ENCODE data around the gene PLK2.

The PLK2 gene

DNA sequence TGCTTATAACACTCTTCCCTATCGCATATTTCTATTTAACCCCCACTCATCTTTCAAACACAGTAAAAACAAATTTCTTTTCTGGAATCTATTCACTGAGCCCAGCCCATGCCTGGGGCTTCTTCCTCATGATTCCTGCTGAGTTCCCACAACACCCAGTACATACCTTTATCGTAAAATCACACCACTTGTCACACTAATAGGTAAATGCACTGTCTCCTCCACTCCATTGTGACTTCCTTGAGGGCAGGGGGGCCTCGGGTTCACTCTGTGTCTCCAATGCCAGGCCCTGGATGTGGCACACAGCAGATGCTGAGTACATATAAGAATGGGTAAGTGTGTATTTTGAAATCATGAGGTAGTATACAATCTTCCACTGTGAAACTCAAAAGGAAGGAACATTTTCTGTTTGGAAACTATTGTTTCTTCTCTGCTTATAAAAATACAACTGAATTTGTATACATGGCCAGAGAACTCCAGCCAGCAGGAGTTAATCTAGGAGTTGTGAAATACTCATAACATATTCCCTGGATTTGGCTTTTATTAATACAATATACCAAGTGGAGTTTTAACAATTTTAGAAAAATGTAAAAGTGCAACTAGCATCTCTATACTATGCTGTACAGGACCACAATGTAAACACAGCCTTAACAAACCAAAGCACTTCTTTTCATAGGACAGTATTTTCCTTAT, 7.2 kb downstream of the PLK2 start:
- Histone ChIP-seq H3K36me3 (ENCODE audit: control insufficient read depth in 5 of 5, insufficient read depth in 5 of 5, low read length in 5 of 5) (peaks cover 33 to 48% (median 40%) of the 10 kb centered on the region in 5 donors), H3K27ac (ENCODE audit: low read depth, low read length) (no peak overlapping the region), H3K4me1 (ENCODE audit: control insufficient read depth in 5 of 5, insufficient read depth in 5 of 5, low read length in 5 of 5) (peaks cover 0 to 36% (median 30%) of the 10 kb centered on the region in 5 donors), H3K9me3 (ENCODE audit: control insufficient read depth in 5 of 5, low read length in 5 of 5) (no peaks in the 10 kb centered on the region), H3K27me3 (ENCODE audit: control insufficient read depth in 5 of 5, insufficient read depth in 4 of 5, low read length in 5 of 5) (no peaks in the 10 kb centered on the region), H3K9ac (ENCODE audit: low read length in 5 of 5) (no peak overlapping the region), H3K4me3 (ENCODE audit: low read depth in 1 of 5, low read length in 5 of 5) (no peak overlapping the region)

DNA sequence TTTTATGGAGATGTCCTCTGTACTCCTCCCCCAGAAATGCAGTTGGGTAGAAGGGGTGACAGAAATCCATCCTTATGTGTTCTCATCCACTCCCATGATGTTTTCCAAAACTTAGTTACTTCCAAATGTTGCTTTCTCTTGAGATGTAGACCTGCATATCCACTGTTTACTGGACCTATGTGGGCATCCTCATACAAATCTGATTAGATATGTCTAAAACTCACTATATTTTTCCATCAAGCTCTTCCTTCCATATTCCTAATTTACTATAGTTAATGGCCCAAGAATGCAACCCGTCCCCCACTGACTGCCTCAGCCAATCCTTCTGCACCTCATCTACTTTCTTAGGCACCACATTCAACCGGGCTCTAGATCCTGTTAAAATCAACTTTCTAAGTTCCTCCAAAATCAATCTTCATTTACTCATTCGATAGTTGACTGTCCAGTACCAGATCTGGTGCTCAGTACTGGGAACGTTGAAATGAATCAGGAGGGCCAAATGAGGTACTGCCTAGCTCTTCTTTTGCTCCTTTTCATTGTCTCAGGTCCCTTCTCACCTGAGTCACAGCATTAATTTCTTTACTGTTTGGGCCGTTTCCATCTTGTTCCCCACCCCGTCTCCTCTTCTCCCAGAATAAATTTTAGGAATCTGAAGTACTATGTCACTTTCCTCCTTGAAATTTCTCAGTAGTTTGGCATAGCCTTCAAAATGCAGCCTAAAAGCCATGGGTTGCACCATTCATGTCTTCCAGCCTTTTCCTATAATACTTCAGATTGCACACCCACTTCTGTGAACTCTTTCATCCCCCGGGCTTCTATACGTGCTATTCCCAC, 7.9 kb downstream of the PLK2 start:
- Histone ChIP-seq H3K9me3 (ENCODE audit: control insufficient read depth in 5 of 5, low read length in 5 of 5) (no peaks in the 10 kb centered on the region), H3K4me3 (ENCODE audit: low read depth in 1 of 5, low read length in 5 of 5) (no peak overlapping the region), H3K27ac (ENCODE audit: low read depth, low read length) (no peak overlapping the region), H3K27me3 (ENCODE audit: control insufficient read depth in 5 of 5, insufficient read depth in 4 of 5, low read length in 5 of 5) (no peaks in the 10 kb centered on the region), H3K36me3 (ENCODE audit: control insufficient read depth in 5 of 5, insufficient read depth in 5 of 5, low read length in 5 of 5) (peaks cover 31 to 40% (median 36%) of the 10 kb centered on the region in 5 donors), H3K9ac (ENCODE audit: low read length in 5 of 5) (no peak overlapping the region), H3K4me1 (ENCODE audit: control insufficient read depth in 5 of 5, insufficient read depth in 5 of 5, low read length in 5 of 5) (peaks cover 0 to 29% (median 23%) of the 10 kb centered on the region in 5 donors)

DNA sequence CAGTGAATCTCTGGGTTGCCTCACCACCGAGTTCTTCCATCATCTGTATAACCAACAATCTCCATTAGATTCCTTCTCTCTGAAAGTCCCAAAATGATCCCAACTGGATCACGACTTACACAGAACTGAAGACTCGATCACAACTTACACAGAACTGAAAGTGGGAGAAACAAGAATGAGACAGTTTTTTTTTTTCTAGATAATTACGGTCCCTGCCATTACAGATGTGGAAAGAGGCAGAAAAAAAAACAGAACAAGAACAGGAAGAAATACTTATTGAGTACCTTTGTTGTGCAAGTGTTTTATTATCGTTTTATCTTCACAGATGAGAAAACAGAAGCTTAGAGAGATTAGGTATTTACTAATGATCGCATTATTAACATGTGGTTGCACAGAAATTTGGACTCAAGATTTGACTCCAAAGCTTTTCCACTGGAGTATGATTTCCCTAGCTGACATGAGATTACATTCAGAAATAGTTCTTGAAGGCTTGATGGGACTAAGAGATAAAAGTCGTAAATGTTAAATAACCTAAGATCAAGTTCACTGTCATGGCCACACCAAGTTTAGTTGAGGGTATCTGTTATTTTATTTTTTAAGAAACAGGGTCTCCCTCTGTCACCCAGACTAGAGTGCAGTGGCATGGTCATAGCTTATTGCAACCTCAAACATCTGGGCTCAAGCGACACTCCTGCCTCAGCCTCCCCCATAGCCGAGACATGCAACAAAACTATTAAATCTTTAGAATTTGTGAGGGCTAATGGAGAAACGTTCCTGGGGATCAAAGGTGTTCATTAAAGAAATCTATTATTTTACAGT, 8.9 kb downstream of the PLK2 start:
- Histone ChIP-seq H3K9me3 (ENCODE audit: control insufficient read depth in 5 of 5, low read length in 5 of 5) (peaks cover 0 to 2% (median 0%) of the 10 kb centered on the region in 5 donors), H3K36me3 (ENCODE audit: control insufficient read depth in 5 of 5, insufficient read depth in 5 of 5, low read length in 5 of 5) (peaks cover 23 to 31% (median 29%) of the 10 kb centered on the region in 5 donors), H3K9ac (ENCODE audit: low read length in 5 of 5) (no peak overlapping the region), H3K4me3 (ENCODE audit: low read depth in 1 of 5, low read length in 5 of 5) (no peak overlapping the region), H3K27ac (ENCODE audit: low read depth, low read length) (no peak overlapping the region), H3K4me1 (ENCODE audit: control insufficient read depth in 5 of 5, insufficient read depth in 5 of 5, low read length in 5 of 5) (peaks cover 0 to 20% (median 13%) of the 10 kb centered on the region in 5 donors), H3K27me3 (ENCODE audit: control insufficient read depth in 5 of 5, insufficient read depth in 4 of 5, low read length in 5 of 5) (no peaks in the 10 kb centered on the region)

DNA sequence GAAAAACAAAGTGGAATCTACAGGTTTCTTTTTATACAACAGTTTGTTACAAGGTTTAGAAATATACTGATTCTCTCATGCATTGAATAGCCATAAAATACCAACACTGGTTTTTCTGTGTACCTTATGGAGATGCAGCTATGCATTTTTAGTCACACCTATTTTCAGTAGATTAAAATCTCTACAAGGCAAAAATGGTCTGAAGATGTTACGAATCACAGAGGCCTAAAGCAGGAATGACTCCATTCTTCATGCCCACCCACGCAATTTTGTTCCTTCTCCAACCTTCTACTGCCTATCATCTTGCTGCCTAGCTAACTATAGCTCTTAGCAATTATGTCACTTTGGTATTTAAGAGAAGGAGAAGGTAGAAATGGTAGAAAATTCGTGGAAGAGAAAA, 9.9 kb downstream of the PLK2 start:
- Histone ChIP-seq H3K27ac (ENCODE audit: low read depth, low read length) (no peak overlapping the region), H3K27me3 (ENCODE audit: control insufficient read depth in 5 of 5, insufficient read depth in 4 of 5, low read length in 5 of 5) (no peaks in the 10 kb centered on the region), H3K9ac (ENCODE audit: low read length in 5 of 5) (no peak overlapping the region), H3K36me3 (ENCODE audit: control insufficient read depth in 5 of 5, insufficient read depth in 5 of 5, low read length in 5 of 5) (peaks cover 13 to 21% (median 19%) of the 10 kb centered on the region in 5 donors), H3K4me1 (ENCODE audit: control insufficient read depth in 5 of 5, insufficient read depth in 5 of 5, low read length in 5 of 5) (peaks cover 0 to 10% (median 7%) of the 10 kb centered on the region in 5 donors), H3K4me3 (ENCODE audit: low read depth in 1 of 5, low read length in 5 of 5) (no peak overlapping the region), H3K9me3 (ENCODE audit: control insufficient read depth in 5 of 5, low read length in 5 of 5) (peaks cover 0 to 5% (median 0%) of the 10 kb centered on the region in 5 donors)

DNA sequence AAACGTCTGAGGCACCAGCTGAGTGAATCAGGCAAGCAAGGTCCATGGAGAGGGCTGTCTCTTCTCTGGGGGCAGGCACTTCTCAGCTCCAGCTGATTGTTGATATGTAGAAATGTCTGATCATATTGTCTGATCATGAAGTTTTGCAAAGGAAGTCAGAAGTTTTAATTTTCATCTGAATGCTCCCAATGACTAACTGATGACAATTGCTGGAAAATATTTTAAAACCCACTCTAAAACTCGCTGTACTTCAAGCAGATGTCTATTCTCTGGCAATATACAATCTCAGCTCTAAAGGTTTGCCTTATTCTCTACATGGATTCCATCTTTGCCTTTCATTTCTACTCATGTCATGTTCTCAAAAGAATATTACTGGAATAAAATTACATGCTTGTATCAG, 12.7 kb downstream of the PLK2 start:
- Histone ChIP-seq H3K27me3 (ENCODE audit: control insufficient read depth in 5 of 5, insufficient read depth in 4 of 5, low read length in 5 of 5) (no peaks in the 10 kb centered on the region), H3K27ac (ENCODE audit: low read depth, low read length) (no peak overlapping the region), H3K36me3 (ENCODE audit: control insufficient read depth in 5 of 5, insufficient read depth in 5 of 5, low read length in 5 of 5) (no peaks in the 10 kb centered on the region), H3K4me3 (ENCODE audit: low read depth in 1 of 5, low read length in 5 of 5) (no peak overlapping the region), H3K4me1 (ENCODE audit: control insufficient read depth in 5 of 5, insufficient read depth in 5 of 5, low read length in 5 of 5) (no peaks in the 10 kb centered on the region), H3K9me3 (ENCODE audit: control insufficient read depth in 5 of 5, low read length in 5 of 5) (peaks cover 0 to 5% (median 0%) of the 10 kb centered on the region in 5 donors), H3K9ac (ENCODE audit: low read length in 5 of 5) (no peak overlapping the region)

DNA sequence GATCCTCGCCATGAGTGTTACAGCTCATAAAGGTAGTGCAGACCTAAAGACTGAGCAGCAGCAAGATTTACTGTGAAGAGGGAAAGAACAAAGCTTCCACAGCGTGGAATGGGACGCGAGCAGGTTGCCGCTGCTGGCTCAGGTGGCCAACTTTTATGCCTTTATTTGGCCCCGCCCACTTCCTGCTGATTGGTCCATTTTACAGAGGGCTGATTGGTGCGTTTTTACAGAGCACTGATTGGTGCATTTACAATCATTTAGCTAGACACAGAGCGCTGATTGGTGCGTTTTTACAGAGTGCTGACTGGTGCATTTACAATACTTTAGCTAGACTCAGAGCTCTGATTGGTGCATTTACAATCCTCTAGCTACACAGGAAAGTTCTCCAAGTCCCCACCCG, 13.9 kb downstream of the PLK2 start:
- no peak overlapping the region for H3K27ac ChIP-seq (ENCODE audit: low read depth, low read length)
- no peak overlapping the region for H3K9ac ChIP-seq (ENCODE audit: low read length in 5 of 5)
- no peak overlapping the region for H3K4me3 ChIP-seq (ENCODE audit: low read depth in 1 of 5, low read length in 5 of 5)
- no peaks in the 10 kb centered on the region for H3K4me1 ChIP-seq (ENCODE audit: control insufficient read depth in 5 of 5, insufficient read depth in 5 of 5, low read length in 5 of 5)
- H3K36me3 ChIP-seq (ENCODE audit: control insufficient read depth in 5 of 5, insufficient read depth in 5 of 5, low read length in 5 of 5): no peaks in the 10 kb centered on the region
- peaks cover 0 to 5% (median 0%) of the 10 kb centered on the region in 5 donors for H3K9me3 ChIP-seq (ENCODE audit: control insufficient read depth in 5 of 5, low read length in 5 of 5)
- H3K27me3 ChIP-seq (ENCODE audit: control insufficient read depth in 5 of 5, insufficient read depth in 4 of 5, low read length in 5 of 5): no peaks in the 10 kb centered on the region

DNA sequence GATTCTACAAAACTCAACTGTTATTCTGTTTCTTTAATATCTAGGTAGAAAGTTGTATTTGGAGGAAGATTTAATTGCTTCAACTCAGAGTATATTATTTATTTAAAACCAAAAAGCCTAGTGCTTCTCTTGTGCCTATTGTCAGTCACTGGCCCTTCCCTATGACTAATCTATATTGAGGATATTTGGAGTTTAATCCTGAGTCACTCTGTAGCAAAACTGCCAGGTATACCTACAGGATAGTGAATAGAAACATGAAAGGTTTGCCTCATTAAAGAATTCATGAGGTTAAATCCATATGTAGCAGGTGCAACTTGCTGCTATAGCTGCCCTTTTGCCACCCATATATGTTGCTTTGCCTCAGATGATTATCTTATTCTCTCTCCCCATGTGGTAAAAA, 15.1 kb downstream of the PLK2 start:
- no peaks in the 10 kb centered on the region for H3K4me1 ChIP-seq (ENCODE audit: control insufficient read depth in 5 of 5, insufficient read depth in 5 of 5, low read length in 5 of 5)
- peaks cover 0 to 5% (median 0%) of the 10 kb centered on the region in 5 donors for H3K9me3 ChIP-seq (ENCODE audit: control insufficient read depth in 5 of 5, low read length in 5 of 5)
- H3K4me3 ChIP-seq (ENCODE audit: low read depth in 1 of 5, low read length in 5 of 5): no peak overlapping the region
- no peaks in the 10 kb centered on the region for H3K27me3 ChIP-seq (ENCODE audit: control insufficient read depth in 5 of 5, insufficient read depth in 4 of 5, low read length in 5 of 5)
- no peaks in the 10 kb centered on the region for H3K36me3 ChIP-seq (ENCODE audit: control insufficient read depth in 5 of 5, insufficient read depth in 5 of 5, low read length in 5 of 5)
- H3K9ac ChIP-seq (ENCODE audit: low read length in 5 of 5): no peak overlapping the region
- no peak overlapping the region for H3K27ac ChIP-seq (ENCODE audit: low read depth, low read length)

DNA sequence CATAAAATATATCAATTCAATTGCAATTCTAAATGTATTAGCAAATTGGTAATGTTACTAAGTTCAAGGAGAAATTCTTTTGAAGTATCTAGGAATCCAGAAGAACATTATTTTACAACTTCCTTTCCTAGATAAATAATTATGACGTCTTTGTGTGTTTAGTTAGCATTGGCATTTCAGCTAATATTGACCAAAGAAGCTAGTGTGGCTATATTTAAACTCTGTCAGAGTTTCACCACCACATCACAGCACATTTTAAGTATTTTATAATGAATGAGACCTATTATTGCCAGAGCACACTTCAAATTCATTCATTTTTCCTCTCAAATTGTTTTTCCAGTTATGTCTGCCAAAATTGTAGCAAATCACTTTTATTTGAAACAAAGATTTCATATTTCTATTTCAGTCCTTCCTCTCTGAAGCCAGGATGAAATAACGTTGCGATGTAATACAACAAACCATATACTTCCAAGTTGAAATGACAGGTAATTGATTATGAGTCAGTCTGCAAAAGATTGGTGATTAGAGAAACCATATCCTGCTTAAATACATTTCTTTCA, 18.9 kb downstream of the PLK2 start:
- no peak overlapping the region for H3K4me3 ChIP-seq (ENCODE audit: low read depth in 1 of 5, low read length in 5 of 5)
- H3K27ac ChIP-seq (ENCODE audit: low read depth, low read length): no peak overlapping the region
- no peak overlapping the region for H3K9ac ChIP-seq (ENCODE audit: low read length in 5 of 5)
- H3K27me3 ChIP-seq (ENCODE audit: control insufficient read depth in 5 of 5, insufficient read depth in 4 of 5, low read length in 5 of 5): no peaks in the 10 kb centered on the region
- H3K9me3 ChIP-seq (ENCODE audit: control insufficient read depth in 5 of 5, low read length in 5 of 5): peaks cover 0 to 3% (median 0%) of the 10 kb centered on the region in 5 donors
- no peaks in the 10 kb centered on the region for H3K36me3 ChIP-seq (ENCODE audit: control insufficient read depth in 5 of 5, insufficient read depth in 5 of 5, low read length in 5 of 5)
- no peaks in the 10 kb centered on the region for H3K4me1 ChIP-seq (ENCODE audit: control insufficient read depth in 5 of 5, insufficient read depth in 5 of 5, low read length in 5 of 5)

DNA sequence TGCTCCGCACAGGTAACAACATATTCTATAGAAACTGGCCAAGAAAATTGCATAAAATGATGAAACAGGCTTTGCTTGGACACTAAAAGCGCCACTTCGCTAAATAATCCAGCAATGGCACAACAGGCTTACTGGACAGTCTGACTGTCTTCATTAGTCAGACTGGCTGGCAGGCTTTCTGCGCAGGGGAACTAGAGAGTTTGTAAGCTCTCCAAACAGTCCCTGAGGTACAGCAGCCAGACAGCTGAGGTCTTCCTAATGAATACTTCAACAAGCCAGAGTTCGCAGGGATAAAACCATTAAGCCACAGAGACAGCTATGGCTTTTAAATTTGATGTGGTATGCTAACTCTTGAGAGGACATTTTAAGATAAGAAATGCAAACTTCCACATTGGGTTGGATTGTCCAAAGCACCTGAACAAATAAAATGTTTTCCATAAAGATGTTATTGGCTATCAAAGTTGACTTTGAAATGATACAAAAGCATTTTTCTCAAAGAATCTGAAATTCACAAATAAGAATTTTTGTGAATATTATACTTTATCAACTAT, 20.7 kb downstream of the PLK2 start:
- H3K4me3 ChIP-seq (ENCODE audit: low read depth in 1 of 5, low read length in 5 of 5): no peak overlapping the region
- no peak overlapping the region for H3K27ac ChIP-seq (ENCODE audit: low read depth, low read length)
- no peaks in the 10 kb centered on the region for H3K9me3 ChIP-seq (ENCODE audit: control insufficient read depth in 5 of 5, low read length in 5 of 5)
- no peaks in the 10 kb centered on the region for H3K4me1 ChIP-seq (ENCODE audit: control insufficient read depth in 5 of 5, insufficient read depth in 5 of 5, low read length in 5 of 5)
- H3K27me3 ChIP-seq (ENCODE audit: control insufficient read depth in 5 of 5, insufficient read depth in 4 of 5, low read length in 5 of 5): no peaks in the 10 kb centered on the region
- no peaks in the 10 kb centered on the region for H3K36me3 ChIP-seq (ENCODE audit: control insufficient read depth in 5 of 5, insufficient read depth in 5 of 5, low read length in 5 of 5)
- no peak overlapping the region for H3K9ac ChIP-seq (ENCODE audit: low read length in 5 of 5)
